WTC11 (cell line): ENCODE results near the gene HSD11B1L. TPM values are rescaled to one million over a fixed set of nuclear protein-coding genes. Genes with fewer than 3 reads are reported as not detected.
A peak's percentile ranks its signal among the peaks of the same experiment; 100 is the strongest.

Experiments used
- ATAC-seq: fragments of 200-7000 bp; cut with Tn5 transposase; 2 replicates; pipeline ENCODE4 v1.10.0; 2021; ENCODE audit warnings: mild to moderate bottlenecking, moderate library complexity
- CTCF ChIA-PET: fragments of 300-600 bp; sonication (Branson Sonifier 250); formaldehyde crosslinking; loops from one replicate; lab custom pipeline; 2021; ENCODE audit warnings: antibody characterized with exemption; lab: Charles Lee
- POLR2A ChIA-PET: fragments of 350-600 bp; sonication (Branson Sonifier 250); formaldehyde crosslinking; loops from one replicate; lab custom pipeline; 2021; ENCODE audit warnings: antibody characterized with exemption; lab: Charles Lee
- DNase-seq: peaks from one replicate; pipeline ENCODE4 v3.0.0; 2021; ENCODE audit warnings: low spot score
- H3K27ac Mint-ChIP-seq: 2 replicates; pipeline ENCODE4 v1.8.0; 2021; ENCODE audit warnings: mixed read lengths
- H3K27me3 Mint-ChIP-seq: 2 replicates; pipeline ENCODE4 v1.8.0; 2021; ENCODE audit warnings: low read depth, mild to moderate bottlenecking, moderate library complexity, mixed read lengths
- H3K36me3 Mint-ChIP-seq: 2 replicates; pipeline ENCODE4 v1.8.0; 2021; ENCODE audit warnings: mixed read lengths
- H3K4me1 Mint-ChIP-seq: 2 replicates; pipeline ENCODE4 v1.8.0; 2022; ENCODE audit warnings: mixed read lengths
- H3K4me3 Mint-ChIP-seq: 2 replicates; pipeline ENCODE4 v1.8.0; 2021; ENCODE audit warnings: mild to moderate bottlenecking, moderate library complexity, mixed read lengths
- H3K9me3 Mint-ChIP-seq: 2 replicates; pipeline ENCODE4 v1.8.0; 2021; ENCODE audit warnings: mixed read lengths
- CREB1 ChIP-seq: sonication (generic); formaldehyde crosslinking; IDR thresholded peaks from 2 replicates; pipeline ENCODE4 v1.8.0; 2023; ENCODE audit warnings: mild to moderate bottlenecking, missing genetic modification reagents
- CREM ChIP-seq: sonication (generic); formaldehyde crosslinking; IDR thresholded peaks from 2 replicates; pipeline ENCODE4 v1.8.1; 2022; ENCODE audit warnings: mild to moderate bottlenecking, missing genetic modification reagents, moderate library complexity
- CTCF ChIP-seq: fragments of 200-600 bp; IDR thresholded peaks from 2 replicates; pipeline ENCODE4 v1.8.0; 2022; ENCODE audit warnings: antibody characterized with exemption
- ELF4 ChIP-seq: sonication (generic); formaldehyde crosslinking; IDR thresholded peaks from 2 replicates; pipeline ENCODE4 v1.8.1; 2022; ENCODE audit warnings: low read depth, mild to moderate bottlenecking, moderate library complexity, missing genetic modification reagents
- EMX1 ChIP-seq: fragments of 250-450 bp; sonication (Bioruptor Pico); IDR thresholded peaks from 2 replicates; pipeline ENCODE4 v1.8.0; 2021; ENCODE audit warnings: mild to moderate bottlenecking
- FOXJ3 ChIP-seq: sonication (generic); formaldehyde crosslinking; IDR thresholded peaks from 2 replicates; pipeline ENCODE4 v1.9.0; 2021; ENCODE audit warnings: missing genetic modification reagents, mild to moderate bottlenecking, borderline replicate concordance
- FOXP1 ChIP-seq: sonication (generic); formaldehyde crosslinking; IDR thresholded peaks from 2 replicates; pipeline ENCODE4 v1.8.0; 2022; ENCODE audit warnings: missing genetic modification reagents, mild to moderate bottlenecking, moderate library complexity, borderline replicate concordance
- GABPB1 ChIP-seq: sonication (generic); formaldehyde crosslinking; IDR thresholded peaks from 2 replicates; pipeline ENCODE4 v1.8.1; 2023; ENCODE audit warnings: mild to moderate bottlenecking, missing genetic modification reagents
- IRF1 ChIP-seq: sonication (generic); formaldehyde crosslinking; IDR thresholded peaks from 2 replicates; pipeline ENCODE4 v1.8.0; 2023; ENCODE audit warnings: missing genetic modification reagents
- KAT7 ChIP-seq: sonication (generic); formaldehyde crosslinking; IDR thresholded peaks from 2 replicates; pipeline ENCODE4 v1.8.1; 2023; ENCODE audit warnings: missing genetic modification reagents, mild to moderate bottlenecking, borderline replicate concordance
- MLX ChIP-seq: sonication (generic); formaldehyde crosslinking; IDR thresholded peaks from 2 replicates; pipeline ENCODE4 v1.8.1; 2023; ENCODE audit warnings: mild to moderate bottlenecking, missing genetic modification reagents, moderate library complexity
- NFE2L1 ChIP-seq: sonication (generic); formaldehyde crosslinking; IDR thresholded peaks from 2 replicates; pipeline ENCODE4 v1.8.1; 2023; ENCODE audit warnings: missing genetic modification reagents
- RELA ChIP-seq: sonication (generic); formaldehyde crosslinking; IDR thresholded peaks from 2 replicates; pipeline ENCODE4 v1.8.1; 2022; ENCODE audit warnings: missing genetic modification reagents, mild to moderate bottlenecking, borderline replicate concordance
- SMAD3 ChIP-seq: sonication (generic); formaldehyde crosslinking; IDR thresholded peaks from 2 replicates; pipeline ENCODE4 v1.8.0; 2022; ENCODE audit warnings: missing genetic modification reagents, mild to moderate bottlenecking, borderline replicate concordance
- SMAD4 ChIP-seq: sonication (generic); formaldehyde crosslinking; IDR thresholded peaks from 2 replicates; pipeline ENCODE4 v1.8.0; 2022; ENCODE audit warnings: mild to moderate bottlenecking, missing genetic modification reagents
- USF1 ChIP-seq: sonication (generic); formaldehyde crosslinking; IDR thresholded peaks from 2 replicates; pipeline ENCODE4 v1.8.0; 2022; ENCODE audit warnings: mild to moderate bottlenecking, missing genetic modification reagents
- ZBTB43 ChIP-seq: sonication (generic); formaldehyde crosslinking; IDR thresholded peaks from 2 replicates; pipeline ENCODE4 v1.8.1; 2023; ENCODE audit warnings: mild to moderate bottlenecking, missing genetic modification reagents
- ZNF138 ChIP-seq: sonication (generic); formaldehyde crosslinking; conservative IDR thresholded peaks from 2 replicates; pipeline ENCODE4 v1.8.1; 2022; ENCODE audit warnings: mild to moderate bottlenecking, moderate library complexity, missing genetic modification reagents
- ZNF396 ChIP-seq: fragments of 250-450 bp; sonication (Bioruptor Pico); IDR thresholded peaks from 2 replicates; pipeline ENCODE4 v1.8.0; 2021; ENCODE audit warnings: mild to moderate bottlenecking, moderate library complexity, borderline replicate concordance
- ZNF671 ChIP-seq: fragments of 250-450 bp; sonication (Bioruptor Pico); IDR thresholded peaks from 2 replicates; pipeline ENCODE4 v1.8.0; 2021; ENCODE audit warnings: mild to moderate bottlenecking
- total RNA-seq: library from RNA; stranded (reverse); gene quantifications from 3 replicates; pipeline ENCODE4 v1.2.3, GENCODE V29; 2021
- TF ChIP-seq, protein P1 (sequence below): fragments of 250-450 bp; sonication (Bioruptor Pico); IDR thresholded peaks from 2 replicates; pipeline ENCODE4 v1.9.0; 2021; ENCODE audit warnings: moderate library complexity, mild to moderate bottlenecking, inconsistent platforms, borderline replicate concordance
- TF ChIP-seq, protein P2 (sequence below): fragments of 250-450 bp; sonication (Bioruptor Pico); IDR thresholded peaks from 2 replicates; pipeline ENCODE4 v1.9.0; 2021; ENCODE audit warnings: mild to moderate bottlenecking
- TF ChIP-seq, protein P3 (sequence below): sonication (generic); formaldehyde crosslinking; IDR thresholded peaks from 2 replicates; pipeline ENCODE4 v1.8.1; 2022; ENCODE audit warnings: mild to moderate bottlenecking, moderate library complexity, missing genetic modification reagents
- TF ChIP-seq, protein P4 (sequence below): fragments of 250-450 bp; sonication (Bioruptor Pico); IDR thresholded peaks from 2 replicates; pipeline ENCODE4 v1.9.0; 2021; ENCODE audit warnings: mild to moderate bottlenecking
- TF ChIP-seq, protein P5 (sequence below): sonication (generic); formaldehyde crosslinking; IDR thresholded peaks from 2 replicates; pipeline ENCODE4 v1.8.0; 2022; ENCODE audit warnings: mild to moderate bottlenecking, missing genetic modification reagents

The HSD11B1L gene
- total RNA-seq, 1 experiment from 2014 or later, result 11.8 TPM

DNA sequence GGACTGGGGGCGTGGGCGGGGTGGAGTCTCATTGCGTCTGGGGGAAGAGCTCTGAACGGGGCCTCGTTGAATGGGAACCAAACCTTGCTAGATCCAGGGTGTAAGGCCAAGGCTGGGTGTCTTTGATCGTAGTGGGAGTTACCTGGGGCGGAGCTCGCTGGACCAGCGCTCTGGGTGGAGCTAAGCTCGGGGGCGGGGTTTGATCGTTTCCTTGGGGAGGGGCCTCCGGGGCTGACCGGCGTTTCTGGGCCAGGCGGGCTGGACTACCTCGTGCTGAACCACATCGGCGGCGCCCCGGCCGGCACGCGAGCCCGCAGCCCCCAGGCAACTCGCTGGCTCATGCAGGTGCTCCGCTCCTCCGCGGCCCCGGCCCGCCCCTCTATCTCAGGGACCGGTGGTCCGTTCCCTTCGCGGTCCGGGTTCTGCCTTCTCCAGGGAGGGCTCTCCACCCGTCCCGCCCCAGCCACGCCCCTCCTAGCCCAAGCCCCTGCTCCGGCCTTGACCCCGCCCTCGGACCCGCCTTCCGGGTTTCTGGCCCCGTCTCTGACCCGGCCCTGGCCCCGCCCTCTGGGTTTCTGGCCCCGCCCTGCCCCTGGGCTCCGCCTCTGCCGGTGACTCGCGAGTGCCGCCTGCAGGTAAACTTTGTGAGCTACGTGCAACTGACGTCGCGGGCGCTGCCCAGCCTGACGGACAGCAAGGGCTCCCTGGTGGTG, 6.0 kb downstream of the HSD11B1L start:
- H3K4me3 Mint-ChIP-seq, result peak overlapping the region; percentile 63
- CTCF ChIA-PET, result interaction anchor here (0.5 to 2.8 kb wide), 33 partner anchors 9 to 489 kb away, joined by 3 to 22 read pairs (median 5); partner anchors contain the start of genes CATSPERD, DUS3L, LONP1 and NDUFA11
- DNase-seq, result peak; percentile 100
- ATAC-seq, result peak; percentile 80
- H3K9me3 Mint-ChIP-seq, result no peaks in the 10 kb centered on the region
- peaks cover 12% of the 10 kb centered on the region for H3K4me1 Mint-ChIP-seq
- peaks cover 11% of the 10 kb centered on the region for H3K36me3 Mint-ChIP-seq
- peak overlapping the region; percentile 74 for H3K27ac Mint-ChIP-seq
- POLR2A ChIA-PET, result interaction anchor here (0.6 to 1.9 kb wide), 8 partner anchors 11 to 496 kb away, joined by 3 to 10 read pairs (median 5); partner anchors contain the start of genes CATSPERD, DUS3L, LONP1 and SAFB
- peaks cover 13% of the 10 kb centered on the region; the same call in 1 of the 2 replicates for H3K27me3 Mint-ChIP-seq
- TF ChIP-seq IRF1 (CRISPR knock-in tag), result no peak
- no peak for TF ChIP-seq ZNF396 (CRISPR knock-in tag)
- TF ChIP-seq FOXP1, result no peak; the same call in 1 of the 2 replicates
- no peak for TF ChIP-seq ZNF138 (CRISPR knock-in tag)
- no peak for TF ChIP-seq ZNF671 (CRISPR knock-in tag)
- no peak for TF ChIP-seq NFE2L1 (CRISPR knock-in tag)
- no peak for TF ChIP-seq SMAD3 (CRISPR knock-in tag)
- no peak for TF ChIP-seq CREB1 (CRISPR knock-in tag)
- TF ChIP-seq, protein P1, sequence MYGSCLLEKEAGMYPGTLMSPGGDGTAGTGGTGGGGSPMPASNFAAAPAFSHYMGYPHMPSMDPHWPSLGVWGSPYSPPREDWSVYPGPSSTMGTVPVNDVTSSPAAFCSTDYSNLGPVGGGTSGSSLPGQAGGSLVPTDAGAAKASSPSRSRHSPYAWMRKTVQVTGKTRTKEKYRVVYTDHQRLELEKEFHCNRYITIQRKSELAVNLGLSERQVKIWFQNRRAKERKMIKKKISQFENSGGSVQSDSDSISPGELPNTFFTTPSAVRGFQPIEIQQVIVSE, result no peak
- TF ChIP-seq USF1 (CRISPR knock-in tag), result no peak
- peak; percentile 73; the same call in 1 of the 2 replicates for TF ChIP-seq CTCF
- no peak for TF ChIP-seq RELA
- TF ChIP-seq CREM (CRISPR knock-in tag), result no peak
- TF ChIP-seq FOXJ3, result no peak
- no peak for TF ChIP-seq ZBTB43 (CRISPR knock-in tag)
- no peak for TF ChIP-seq KAT7 (CRISPR knock-in tag)
- no peak for TF ChIP-seq EMX1 (CRISPR knock-in tag)
- peak; percentile 32; the same call in 1 of the 2 replicates for TF ChIP-seq GABPB1 (CRISPR knock-in tag)
- TF ChIP-seq, protein P2, sequence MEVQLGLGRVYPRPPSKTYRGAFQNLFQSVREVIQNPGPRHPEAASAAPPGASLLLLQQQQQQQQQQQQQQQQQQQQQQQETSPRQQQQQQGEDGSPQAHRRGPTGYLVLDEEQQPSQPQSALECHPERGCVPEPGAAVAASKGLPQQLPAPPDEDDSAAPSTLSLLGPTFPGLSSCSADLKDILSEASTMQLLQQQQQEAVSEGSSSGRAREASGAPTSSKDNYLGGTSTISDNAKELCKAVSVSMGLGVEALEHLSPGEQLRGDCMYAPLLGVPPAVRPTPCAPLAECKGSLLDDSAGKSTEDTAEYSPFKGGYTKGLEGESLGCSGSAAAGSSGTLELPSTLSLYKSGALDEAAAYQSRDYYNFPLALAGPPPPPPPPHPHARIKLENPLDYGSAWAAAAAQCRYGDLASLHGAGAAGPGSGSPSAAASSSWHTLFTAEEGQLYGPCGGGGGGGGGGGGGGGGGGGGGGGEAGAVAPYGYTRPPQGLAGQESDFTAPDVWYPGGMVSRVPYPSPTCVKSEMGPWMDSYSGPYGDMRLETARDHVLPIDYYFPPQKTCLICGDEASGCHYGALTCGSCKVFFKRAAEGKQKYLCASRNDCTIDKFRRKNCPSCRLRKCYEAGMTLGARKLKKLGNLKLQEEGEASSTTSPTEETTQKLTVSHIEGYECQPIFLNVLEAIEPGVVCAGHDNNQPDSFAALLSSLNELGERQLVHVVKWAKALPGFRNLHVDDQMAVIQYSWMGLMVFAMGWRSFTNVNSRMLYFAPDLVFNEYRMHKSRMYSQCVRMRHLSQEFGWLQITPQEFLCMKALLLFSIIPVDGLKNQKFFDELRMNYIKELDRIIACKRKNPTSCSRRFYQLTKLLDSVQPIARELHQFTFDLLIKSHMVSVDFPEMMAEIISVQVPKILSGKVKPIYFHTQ (CRISPR knock-in tag), result no peak
- TF ChIP-seq, protein P3, sequence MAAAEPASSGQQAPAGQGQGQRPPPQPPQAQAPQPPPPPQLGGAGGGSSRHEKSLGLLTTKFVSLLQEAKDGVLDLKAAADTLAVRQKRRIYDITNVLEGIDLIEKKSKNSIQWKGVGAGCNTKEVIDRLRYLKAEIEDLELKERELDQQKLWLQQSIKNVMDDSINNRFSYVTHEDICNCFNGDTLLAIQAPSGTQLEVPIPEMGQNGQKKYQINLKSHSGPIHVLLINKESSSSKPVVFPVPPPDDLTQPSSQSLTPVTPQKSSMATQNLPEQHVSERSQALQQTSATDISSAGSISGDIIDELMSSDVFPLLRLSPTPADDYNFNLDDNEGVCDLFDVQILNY, result no peak
- TF ChIP-seq, protein P4, sequence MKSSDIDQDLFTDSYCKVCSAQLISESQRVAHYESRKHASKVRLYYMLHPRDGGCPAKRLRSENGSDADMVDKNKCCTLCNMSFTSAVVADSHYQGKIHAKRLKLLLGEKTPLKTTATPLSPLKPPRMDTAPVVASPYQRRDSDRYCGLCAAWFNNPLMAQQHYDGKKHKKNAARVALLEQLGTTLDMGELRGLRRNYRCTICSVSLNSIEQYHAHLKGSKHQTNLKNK (CRISPR knock-in tag), result no peak
- no peak for TF ChIP-seq SMAD4 (CRISPR knock-in tag)
- TF ChIP-seq, protein P5, sequence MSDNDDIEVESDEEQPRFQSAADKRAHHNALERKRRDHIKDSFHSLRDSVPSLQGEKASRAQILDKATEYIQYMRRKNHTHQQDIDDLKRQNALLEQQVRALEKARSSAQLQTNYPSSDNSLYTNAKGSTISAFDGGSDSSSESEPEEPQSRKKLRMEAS (CRISPR knock-in tag), result peak; percentile 60
- no peak for TF ChIP-seq ELF4 (CRISPR knock-in tag)
- TF ChIP-seq MLX (CRISPR knock-in tag), result no peak
